NCI-H345 (cell line): ENCODE results near the gene TSHZ1.
"Not testable (repeated sequence)": the region's sequence is repeated elsewhere in the genome, so short reads cannot be mapped to it uniquely, and the experiment has no call there.

ENCODE experiments used
- DNase-seq: peaks from one replicate; lab custom pipeline; 2025; lab: John Stamatoyannopoulos, UW

TSHZ1 gene

DNA sequence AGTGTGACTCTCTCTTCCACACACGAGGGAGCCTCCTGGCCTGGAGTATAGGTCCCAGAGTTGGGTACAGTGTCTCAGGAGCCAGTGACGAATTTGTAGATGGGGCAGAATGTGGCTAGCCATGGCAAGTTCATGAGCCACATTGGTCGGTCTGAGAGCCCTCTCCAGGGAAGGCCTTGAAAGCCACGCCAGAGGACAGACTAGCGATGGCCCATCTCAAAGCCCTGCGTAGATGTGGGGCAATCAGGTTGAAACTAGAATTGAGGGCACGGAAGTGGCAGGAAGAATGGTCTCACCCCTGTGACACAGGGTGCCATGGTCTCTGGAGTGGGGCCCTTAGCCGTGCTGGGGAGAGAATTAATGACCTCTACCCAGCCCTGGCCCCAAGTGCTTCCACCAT, 106.2 kb downstream of the TSHZ1 start:
- DNase-seq = no peak

DNA sequence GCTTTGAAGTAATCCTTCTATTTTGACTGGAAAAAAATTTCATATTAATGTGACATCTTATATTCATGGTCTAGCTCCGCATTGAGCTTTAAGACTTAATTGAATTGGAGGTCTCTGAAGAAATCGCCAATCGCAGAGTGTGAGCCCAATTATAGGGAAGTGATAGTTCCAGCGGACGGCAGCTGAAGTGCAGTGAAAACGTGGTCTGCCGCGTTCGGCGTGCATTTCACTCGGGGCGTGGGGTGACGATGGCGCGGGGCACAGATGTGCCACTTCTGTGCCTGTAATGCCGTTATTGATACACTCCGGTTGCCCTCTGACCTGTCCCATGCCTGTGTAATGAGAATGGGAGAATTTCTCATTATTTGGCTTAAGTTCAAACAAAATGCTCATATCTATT, 106.7 kb downstream of the TSHZ1 start:
- DNase-seq = no peak

DNA sequence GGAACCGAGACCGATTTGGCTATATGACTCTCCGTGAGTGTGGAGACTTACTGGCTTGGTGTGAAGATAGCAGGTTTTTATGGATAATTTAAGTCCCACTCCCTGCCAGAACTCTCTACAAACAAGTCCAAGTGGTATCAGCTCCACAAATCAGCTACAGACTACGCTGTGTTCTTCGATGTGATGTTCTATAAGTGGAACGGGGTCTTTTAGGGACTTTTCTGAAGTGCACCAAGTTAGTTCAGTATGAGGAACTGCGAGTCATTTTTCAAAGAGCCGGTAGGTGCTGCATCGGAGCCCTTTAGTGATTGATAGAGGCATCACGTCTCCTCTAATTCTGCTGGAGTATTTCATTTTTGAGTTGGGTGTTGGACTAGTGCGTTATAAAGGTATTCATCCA, 107.1 kb downstream of the TSHZ1 start:
- no peak for DNase-seq

DNA sequence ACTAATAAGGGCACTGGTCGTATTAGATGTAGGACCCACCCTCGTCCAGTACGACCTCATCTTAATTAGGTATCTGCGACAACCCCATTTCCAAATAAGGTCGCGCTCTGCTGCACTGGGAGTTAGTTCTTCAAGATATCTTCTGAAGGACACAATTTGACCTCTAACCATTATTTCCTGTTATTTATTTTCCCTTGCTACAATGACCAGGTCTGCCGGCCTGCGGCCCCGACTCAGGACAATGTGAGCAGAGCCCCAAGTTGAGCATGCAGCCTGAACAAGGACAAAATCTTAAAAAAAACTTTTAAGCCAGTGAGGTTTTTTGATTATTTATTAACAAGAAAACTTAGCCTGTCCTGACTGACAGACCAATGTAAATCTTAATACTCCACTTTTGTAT, 109.3 kb downstream of the TSHZ1 start:
- no peak for DNase-seq

DNA sequence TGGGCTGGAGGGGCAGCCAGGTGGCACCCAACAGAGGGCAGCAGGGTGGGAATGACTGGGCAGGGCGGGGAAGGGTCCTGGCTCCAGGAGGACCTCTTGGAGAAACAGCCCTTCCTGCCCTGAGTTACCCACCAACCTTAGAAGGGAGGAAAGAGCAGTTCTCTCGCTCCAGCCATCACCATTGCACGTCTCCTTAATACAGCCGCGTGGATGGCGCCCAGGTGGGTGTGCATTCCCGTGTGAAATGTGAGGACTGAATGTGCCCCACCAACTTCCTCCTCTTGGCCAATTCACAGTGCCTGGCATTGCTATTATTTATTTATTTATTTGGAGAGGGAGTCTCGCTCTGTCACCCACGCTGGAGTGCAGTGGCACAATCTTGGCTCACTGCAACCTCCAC, 109.9 kb downstream of the TSHZ1 start:
- no peak for DNase-seq

DNA sequence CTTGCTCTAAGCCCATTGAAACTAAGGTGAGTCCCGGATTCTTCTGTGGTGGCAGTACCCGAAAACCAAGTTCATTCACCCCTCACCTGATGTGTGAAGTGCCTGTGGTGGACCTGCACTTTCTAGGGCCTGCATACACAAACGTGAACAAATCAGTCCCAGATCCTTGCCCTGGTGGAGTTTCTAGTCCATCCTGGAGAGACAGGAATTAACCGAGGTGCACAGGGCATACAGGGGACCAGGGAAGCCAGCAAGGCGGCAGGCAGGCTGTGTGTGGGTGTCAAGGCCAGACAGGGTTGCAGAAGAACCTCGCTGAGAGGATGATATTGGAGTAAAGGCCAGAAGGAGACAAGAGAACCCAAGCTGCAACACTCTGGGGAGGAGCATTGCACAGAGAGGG, 110.8 kb downstream of the TSHZ1 start:
- no peak for DNase-seq

- no peak for DNase-seq
Observed at GRCh38 chr18:75322206-75322605, 111.6 kb downstream of the TSHZ1 start.

DNA sequence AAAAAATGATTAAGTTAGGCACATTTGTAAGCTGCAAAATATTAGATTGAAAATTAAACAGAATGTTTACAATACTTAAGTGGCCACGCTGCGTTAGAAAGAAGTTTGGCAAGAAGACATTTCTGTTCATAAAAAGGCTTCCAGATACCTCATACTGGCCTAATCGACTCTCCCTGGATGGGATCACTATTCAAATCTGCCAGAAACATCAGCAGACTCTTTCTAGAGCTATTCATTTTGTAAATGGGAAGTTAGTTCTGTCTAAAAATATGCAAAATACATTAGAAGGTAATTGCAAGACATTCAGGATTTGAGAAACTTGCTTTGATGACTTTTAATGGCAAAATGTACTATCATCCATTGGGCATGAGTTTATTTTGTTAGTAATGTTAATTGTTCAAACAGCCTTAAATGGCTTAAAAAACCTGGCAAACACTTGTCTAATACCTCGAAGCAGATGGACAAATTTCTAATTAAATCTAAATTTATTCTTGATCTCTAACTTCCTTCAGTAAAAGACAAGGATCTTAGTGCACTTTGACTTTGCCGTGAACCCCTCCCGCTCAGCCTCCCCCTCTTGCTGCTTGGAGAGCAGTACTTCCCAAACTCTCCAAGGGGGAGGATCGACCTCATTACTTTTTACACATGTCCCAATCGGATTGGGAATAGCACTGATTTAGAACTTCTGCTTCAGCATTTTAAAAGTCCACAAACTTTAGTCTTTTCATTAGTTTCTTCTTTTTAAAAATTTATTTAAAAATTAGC, 113.4 kb downstream of the TSHZ1 start:
- DNase-seq = no peak

DNA sequence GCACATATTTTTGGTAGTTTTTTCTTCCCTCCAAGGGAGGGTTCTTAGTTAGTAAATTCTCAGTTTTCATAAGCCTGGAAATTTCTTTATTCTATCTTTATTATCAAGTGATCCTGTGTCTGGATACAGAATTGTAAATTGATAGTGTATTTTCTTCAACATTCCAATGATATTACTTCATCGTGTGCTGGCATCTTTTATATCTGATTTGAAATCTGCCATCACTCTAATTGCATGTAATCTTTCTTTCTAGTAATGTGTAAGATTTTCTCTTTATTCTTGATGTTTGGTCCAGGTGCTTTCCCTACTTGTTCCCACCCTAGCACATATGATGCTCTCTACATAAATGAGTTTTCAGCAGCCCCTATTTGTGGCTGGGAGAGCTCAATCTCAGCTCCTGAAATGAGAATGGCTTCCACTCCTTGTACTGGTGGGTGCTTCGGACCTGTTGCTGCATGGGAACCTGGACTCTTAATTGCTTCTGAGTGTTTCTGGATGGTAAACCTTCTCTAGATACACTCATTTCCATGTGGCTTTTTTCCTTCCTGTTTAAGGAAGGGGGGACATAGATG, 114.2 kb downstream of the TSHZ1 start:
- DNase-seq = no peak

DNA sequence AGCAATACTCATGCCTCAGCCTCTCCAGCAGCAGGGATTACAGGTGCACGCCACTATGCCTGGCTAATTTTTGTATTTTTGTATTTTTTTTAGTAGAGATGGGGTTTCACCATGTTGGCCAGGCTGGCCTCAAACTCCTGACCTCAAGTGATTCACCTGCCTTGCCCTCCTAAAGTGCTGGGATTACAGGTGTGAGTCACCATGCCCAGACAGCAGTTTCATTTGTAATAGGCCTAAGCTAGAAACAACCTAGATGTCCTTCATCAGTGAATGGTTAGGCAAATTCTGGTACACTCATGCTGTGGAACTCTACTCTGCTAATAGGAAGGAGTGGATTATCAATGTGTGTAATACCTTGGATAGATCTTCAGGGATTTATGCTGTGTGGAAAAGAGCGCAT, 119.2 kb downstream of the TSHZ1 start:
- DNase-seq = not testable (repeated sequence)

- no peak for DNase-seq
Observed at GRCh38 chr18:75330308-75330707, 119.7 kb downstream of the TSHZ1 start.

DNA sequence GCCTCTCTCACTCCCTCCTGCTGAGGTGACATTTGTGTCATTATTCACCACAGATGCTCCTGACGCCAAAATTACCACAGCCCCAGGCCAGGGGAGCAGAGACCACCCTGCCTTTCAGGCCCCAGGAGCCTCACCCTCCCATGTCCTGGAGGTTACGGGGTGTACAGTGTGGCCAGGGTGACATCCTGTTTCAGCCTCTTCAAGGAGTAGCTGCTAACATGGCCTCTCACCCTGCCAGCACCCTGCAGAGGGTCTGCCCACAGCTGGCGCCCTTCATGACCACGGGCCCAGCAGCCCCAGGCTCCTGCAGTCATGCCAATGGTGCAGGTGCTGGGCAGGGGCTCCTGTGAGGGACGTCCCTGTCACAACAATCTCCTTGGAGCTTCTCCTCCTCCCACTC, 124.3 kb downstream of the TSHZ1 start:
- no peak for DNase-seq

GRCh38 chr18:75335511-75335910, 124.9 kb downstream of the TSHZ1 start:
- DNase-seq = no peak

GRCh38 chr18:75336767-75337166, 126.2 kb downstream of the TSHZ1 start:
- no peak for DNase-seq

GRCh38 chr18:75337348-75337747, 126.8 kb downstream of the TSHZ1 start:
- no peak for DNase-seq

GRCh38 chr18:75338631-75339030, 128.0 kb downstream of the TSHZ1 start:
- DNase-seq = no peak
